GM19467 (cell line): ENCODE results near the gene DBN1.
"Not testable (repeated sequence)": the region's sequence is repeated elsewhere in the genome, so short reads cannot be mapped to it uniquely, and the experiment has no call there.

Experiments
- ATAC-seq: cut with Tn5 transposase; IDR thresholded peaks from one replicate; pipeline ENCODE4 v1.9.1; 2021; ENCODE audit warnings: mild to moderate bottlenecking, moderate library complexity; ENCODE audit not compliant: unreplicated experiment

The DBN1 gene

GRCh38 chr5:177491983-177492746 is 18.7 kb upstream of the DBN1 start:
- ATAC-seq, result no peak

GRCh38 chr5:177491429-177491945 is 18.1 kb upstream of the DBN1 start:
- ATAC-seq, result no peak

GRCh38 chr5:177490992-177491391 is 17.6 kb upstream of the DBN1 start:
- ATAC-seq, result no peak

- no peak for ATAC-seq
Observed at GRCh38 chr5:177490311-177490991, 17.0 kb upstream of the DBN1 start.

- no peak for ATAC-seq
Observed at GRCh38 chr5:177489119-177489716, 15.8 kb upstream of the DBN1 start.

GRCh38 chr5:177487975-177488374 is 14.5 kb upstream of the DBN1 start:
- no peak for ATAC-seq

- no peak for ATAC-seq
Observed at GRCh38 chr5:177487144-177487543, 13.7 kb upstream of the DBN1 start.

GRCh38 chr5:177486256-177486655 is 12.8 kb upstream of the DBN1 start:
- ATAC-seq, result no peak

- not testable (repeated sequence) for ATAC-seq
Observed at GRCh38 chr5:177485753-177486152, 12.3 kb upstream of the DBN1 start.

- ATAC-seq, result no peak
Observed at GRCh38 chr5:177484902-177485549, 11.6 kb upstream of the DBN1 start.

- ATAC-seq, result no peak
Observed at GRCh38 chr5:177483994-177484901, 10.8 kb upstream of the DBN1 start.

GRCh38 chr5:177483042-177483441 is 9.6 kb upstream of the DBN1 start:
- ATAC-seq, result no peak

GRCh38 chr5:177482359-177482795 is 8.9 kb upstream of the DBN1 start:
- ATAC-seq, result no peak

GRCh38 chr5:177479774-177480173 is 6.3 kb upstream of the DBN1 start:
- ATAC-seq, result no peak

GRCh38 chr5:177478711-177479646 is 5.5 kb upstream of the DBN1 start:
- ATAC-seq, result no peak

- ATAC-seq, result no peak
Observed at GRCh38 chr5:177477701-177478477, 4.5 kb upstream of the DBN1 start.

GRCh38 chr5:177476531-177477233 is 3.2 kb upstream of the DBN1 start:
- ATAC-seq, result no peak
